GM21717 (cell line): ENCODE results near the gene C6orf62.
A peak's percentile ranks its signal among the peaks of the same experiment; 100 is the strongest.
"Not testable (repeated sequence)": the region's sequence is repeated elsewhere in the genome, so short reads cannot be mapped to it uniquely, and the experiment has no call there.

Experiments
- ATAC-seq: cut with Tn5 transposase; IDR thresholded peaks from one replicate; pipeline ENCODE4 v1.9.1; 2021; ENCODE audit warnings: mild to moderate bottlenecking, moderate library complexity; ENCODE audit not compliant: unreplicated experiment

The C6orf62 gene

DNA sequence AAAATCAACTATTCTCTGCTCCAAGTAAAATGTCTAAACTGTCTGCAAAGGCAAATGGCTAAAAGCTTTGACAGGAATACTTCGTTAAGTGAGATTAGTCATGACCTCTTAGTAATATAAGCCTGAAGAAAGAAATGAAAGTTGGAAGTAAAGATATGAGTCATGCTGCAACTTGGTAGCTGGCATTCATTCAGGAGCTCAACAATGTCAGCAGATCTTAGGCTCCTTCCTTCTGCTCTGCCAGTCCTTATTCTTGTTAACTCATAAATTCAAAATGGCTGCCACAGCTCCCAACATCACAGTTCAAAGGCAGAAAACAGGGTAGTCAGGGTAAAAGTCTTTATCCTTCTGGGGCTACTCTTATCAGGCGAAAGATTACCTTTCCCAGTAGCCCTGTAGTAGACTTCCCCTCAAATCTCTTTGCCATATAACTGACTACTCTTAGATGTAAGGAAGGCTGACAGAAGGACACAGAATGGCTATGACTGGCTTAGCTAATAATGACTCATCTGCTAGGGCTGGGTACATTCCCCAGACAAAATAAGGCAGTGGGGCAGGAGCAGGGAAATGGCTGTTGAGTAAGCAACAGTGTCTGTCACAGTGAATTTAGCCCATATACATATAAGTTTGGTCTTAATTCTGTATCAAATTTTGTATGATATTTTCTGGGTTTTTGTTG, 24.4 kb upstream of the C6orf62 start:
- ATAC-seq: peak; percentile 91

DNA sequence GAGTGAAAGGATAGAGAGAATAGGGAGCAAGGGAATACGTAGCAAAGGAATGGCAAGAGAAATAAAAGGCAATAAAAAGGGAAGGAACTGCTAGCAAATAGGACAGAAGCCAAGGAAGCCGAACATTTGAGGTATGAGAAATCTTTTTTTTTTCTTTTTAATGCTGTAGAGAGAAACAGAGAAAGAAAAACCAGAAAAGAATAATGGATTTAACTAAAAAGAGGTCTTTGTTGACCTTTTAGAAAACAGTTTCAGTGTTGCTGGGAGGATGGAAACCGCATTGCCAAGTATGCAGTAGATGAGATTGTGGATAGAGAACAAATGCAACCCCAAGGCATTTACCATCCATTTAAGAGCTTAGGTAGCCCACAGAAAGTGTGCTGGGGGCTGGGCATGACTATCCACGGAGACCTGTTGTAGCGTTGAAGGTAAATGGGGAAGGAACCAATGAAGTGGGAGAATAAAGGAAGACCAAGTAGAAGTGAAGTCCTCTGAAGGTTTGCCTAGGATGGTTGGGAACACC, 23.3 kb upstream of the C6orf62 start:
- no peak for ATAC-seq

- ATAC-seq: no peak
Measured at GRCh38 chr6:24740861-24741260, 21.9 kb upstream of the C6orf62 start.

GRCh38 chr6:24738741-24739140, 19.8 kb upstream of the C6orf62 start:
- no peak for ATAC-seq

DNA sequence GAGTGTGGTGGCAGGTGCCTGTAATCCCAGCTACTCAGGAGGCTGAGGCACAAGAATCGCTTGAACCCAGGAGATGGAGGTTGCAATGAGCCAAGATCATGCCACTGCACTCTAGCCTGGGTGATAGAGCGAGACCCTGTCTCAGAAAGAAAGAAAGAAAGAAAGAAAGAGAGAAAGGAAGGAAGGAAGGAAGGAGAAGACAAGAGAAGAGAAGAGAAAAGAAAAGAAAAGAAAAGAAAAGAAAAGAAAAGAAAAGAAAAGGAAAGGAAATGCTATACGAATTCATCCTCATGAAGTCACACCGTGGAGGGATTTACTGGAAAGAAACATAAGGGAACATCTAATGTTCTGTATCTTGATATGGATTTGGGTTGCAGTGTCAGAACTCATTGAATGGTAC, 15.8 kb upstream of the C6orf62 start:
- ATAC-seq: not testable (repeated sequence)

DNA sequence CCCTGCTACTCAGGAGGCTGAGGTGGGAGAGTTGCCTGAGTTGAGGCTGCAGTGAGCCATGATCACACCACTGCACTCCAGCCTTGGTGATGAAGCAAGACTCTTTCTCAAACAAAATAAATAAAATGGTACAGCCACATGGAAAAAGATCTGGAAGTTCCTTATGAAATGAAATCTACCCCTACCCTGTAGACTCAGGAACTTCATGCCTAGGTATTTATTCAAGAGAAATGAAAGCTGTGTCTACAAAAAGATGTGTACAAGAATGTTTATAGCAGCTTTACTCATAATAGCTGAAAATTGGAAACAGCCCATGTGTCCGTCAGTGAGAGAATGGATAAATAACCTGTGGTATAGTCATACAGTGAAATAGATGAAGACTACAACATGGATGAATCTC, 15.2 kb upstream of the C6orf62 start:
- ATAC-seq: no peak

GRCh38 chr6:24731456-24732134, 12.6 kb upstream of the C6orf62 start:
- ATAC-seq: not testable (repeated sequence)

DNA sequence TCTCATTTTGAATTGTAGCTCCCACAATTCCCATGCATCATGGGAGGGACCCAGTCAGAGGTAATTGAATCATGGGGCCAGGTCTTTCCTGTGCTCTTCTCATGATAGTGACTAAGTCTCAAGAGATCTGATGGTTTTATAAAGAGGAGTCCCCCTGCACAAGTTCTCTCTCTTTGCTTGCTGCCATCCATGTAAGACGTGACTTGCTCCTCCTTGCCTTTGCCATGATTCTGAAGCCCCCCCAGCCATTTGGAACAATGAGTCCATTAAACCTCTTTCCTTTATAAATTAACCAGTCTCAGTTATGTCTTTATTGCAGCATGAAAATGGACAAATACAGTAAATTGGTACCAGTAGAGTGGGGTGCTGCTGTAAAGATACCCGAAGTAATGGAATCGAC, 11.7 kb upstream of the C6orf62 start:
- ATAC-seq: not testable (repeated sequence)

DNA sequence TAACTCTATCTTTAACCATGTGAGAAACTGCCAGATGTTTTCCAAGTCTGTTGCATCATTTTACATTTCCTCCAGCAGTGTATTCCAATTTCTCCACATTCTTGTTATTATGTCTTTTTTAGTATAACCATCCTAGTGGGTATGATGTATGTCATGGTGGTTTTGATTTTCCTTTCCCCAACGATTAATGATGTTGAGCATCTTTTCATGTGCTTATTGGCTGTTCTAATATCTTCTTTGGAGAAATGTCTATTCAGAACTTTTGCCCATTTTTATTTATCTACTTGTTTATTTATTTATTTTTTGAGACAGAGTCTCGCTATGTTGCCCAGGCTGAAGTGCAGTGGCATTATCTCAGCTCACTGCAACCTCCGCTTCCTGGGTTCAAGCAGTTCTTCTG, 4.3 kb upstream of the C6orf62 start:
- ATAC-seq: no peak

DNA sequence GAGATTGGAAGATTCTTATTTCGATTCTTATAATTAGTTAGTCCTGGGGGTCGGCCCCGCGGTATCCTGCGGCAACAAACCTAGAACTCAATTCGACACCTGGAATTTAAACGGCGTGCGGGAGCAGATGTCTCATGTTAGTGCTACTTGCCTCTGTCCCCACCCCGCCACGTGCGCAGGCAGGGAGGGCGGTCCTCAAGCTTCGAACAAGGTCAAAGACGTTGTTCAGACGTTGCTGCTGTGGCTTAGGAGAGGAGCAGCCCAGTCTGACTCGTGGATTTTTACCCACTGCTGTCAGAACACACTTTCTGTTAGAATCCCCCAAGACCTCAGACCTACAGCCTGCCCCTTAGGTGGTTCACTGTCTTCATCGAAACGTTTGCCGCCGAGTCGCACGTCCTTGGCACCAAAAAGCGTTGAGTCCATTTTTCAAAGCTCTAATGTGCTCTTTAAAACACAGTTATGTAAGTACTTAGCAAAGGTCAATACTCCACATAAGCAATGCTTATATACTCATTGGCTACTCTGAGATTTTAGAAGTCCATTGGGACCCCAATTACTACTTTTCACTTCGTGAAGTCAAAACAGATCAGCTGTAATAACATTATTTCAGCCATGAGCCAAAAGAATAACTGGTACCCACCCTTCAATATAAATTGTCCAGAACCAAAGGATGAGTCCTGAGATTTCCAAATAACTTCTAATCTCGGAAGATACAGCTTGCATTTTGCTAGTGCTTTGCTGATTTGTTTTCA, 2.7 kb upstream of the C6orf62 start:
- peak; percentile 47 for ATAC-seq

DNA sequence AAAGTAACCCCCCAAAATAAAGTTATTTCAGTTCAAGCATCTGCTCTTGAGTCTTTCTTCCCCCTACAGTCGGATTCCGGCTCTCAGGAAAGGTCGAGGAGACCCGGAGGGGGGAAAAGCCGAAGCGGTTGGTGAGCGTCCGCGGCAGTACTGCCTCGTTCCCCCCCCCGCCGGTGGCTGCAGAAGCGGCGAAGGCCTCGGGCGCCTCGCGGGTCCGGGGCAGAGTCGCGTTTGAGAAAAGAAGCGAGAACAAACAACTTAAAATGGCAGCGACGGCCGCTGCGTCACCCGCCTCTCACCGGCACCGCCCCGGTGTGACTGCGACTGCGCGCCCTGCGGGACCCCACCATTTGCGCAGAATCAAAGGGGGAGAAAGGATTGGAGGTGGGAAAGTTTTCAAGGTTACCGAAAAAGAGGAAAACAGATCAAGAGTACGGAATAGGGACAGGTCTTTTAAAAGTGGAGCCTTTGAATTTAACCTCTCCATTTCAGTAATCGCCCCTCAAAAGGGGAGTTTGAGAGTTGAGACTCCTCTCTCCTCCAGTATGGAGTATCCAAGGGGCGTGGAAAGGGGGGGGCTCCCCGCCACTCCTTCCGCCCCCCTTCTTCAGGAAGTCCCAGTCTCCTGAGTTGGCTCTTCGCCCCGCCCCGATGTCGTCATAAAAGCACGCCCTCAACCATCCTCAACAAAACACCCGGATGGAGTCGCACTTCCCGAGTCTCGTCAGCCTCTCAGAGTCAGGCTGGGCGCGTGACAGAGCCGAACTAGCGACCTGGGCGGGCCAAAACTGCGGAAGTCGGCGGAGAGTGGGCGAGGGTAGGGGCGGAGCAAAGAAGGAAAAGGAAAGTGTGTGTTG, 1.9 kb upstream of the C6orf62 start:
- ATAC-seq: peak; percentile 84

DNA sequence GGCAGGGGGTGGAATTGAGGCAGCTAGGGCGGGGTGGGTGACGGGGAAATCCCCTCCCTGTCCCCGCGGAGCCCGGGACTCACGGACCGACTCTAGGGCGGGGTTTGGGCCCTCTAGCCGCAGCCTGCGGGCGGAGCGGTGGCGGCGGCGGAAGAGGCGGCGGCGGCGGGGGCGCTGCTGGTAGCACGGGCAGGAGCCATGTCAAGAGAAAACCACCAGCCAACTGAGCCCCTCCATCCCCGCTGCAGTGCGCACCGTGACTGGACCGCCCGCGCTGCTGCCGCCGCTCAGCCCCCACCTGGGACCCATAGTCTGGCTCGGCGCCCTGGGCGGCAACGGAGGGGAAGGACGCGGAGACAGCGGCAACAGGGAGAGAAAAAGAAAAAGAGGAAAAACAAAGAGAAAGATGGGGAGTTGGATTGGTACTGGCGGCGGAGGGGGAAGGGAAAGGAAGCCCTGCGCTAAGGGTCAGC, 1.2 kb upstream of the C6orf62 start:
- peak; percentile 16 for ATAC-seq

GRCh38 chr6:24718449-24719124, 367 bp downstream of the C6orf62 start:
- ATAC-seq: no peak

- ATAC-seq: not testable (repeated sequence)
Measured at GRCh38 chr6:24716602-24717148, 2.3 kb downstream of the C6orf62 start.

DNA sequence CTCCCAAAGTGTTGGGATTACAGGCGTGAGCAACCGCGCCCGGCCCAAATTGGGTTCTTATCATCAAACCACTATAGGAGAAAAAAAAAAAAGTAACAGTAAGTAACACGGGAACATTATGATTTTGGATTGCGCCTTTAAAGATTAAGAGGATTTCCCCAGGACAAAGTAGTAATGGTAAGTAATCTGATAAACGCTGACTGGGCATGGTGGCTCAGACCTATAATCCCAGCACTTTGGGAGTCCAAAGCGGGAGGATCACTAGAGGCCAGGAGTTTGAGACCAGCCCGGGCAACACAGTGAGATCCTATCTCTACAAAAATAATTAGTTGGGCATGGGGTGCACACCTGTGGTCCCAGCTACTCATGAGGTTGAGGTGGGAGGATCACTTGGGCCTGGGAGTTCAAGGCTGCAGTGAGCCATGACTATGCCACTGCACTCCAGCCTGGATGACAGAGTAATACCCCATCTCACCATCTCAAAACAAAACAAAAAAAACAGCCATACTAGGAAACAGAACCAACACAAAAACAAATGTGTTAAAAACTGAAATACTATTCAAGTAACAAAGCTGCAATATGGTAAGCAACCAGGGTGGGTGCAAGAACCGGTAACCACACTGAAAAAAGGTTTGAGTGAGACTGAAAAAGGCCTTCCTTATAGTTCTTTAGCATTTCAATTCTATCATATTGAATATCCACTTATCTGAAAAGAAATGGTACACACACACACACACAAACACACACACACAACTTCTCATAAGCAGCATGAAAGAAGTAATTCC, 8.2 kb downstream of the C6orf62 start:
- ATAC-seq: no peak

DNA sequence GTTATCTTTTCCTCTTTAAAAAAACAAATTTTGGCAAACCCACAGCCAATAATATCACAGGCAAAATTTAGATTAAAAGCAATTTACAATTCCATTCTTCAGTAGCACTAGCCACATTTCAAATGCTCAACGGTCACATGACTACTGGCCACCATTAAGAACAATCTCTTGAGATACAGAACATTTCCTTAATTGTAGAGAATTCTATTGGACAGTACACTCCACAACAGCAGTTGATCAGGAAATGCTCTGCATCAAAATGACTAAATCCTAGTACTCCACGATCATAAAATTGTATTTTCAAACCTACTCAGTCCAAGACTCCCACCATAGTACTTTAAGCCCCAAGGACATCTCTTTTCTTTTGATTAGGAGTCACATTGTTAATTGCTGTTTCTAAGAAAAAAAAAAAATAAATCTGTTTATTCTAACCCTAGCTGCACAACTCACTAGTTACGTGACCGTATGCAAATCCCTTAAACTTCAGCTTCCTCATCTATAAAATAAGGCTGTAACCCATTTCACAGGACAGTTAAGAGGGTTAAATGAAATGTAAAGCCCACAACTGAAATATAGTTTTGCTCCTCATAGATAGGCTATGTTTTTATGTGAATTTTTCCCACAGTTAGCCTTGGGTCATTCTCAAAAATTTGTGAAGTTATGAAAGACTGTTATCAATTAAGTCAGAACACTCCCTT, 9.8 kb downstream of the C6orf62 start:
- no peak for ATAC-seq

GRCh38 chr6:24708612-24709011, 10.3 kb downstream of the C6orf62 start:
- ATAC-seq: no peak

DNA sequence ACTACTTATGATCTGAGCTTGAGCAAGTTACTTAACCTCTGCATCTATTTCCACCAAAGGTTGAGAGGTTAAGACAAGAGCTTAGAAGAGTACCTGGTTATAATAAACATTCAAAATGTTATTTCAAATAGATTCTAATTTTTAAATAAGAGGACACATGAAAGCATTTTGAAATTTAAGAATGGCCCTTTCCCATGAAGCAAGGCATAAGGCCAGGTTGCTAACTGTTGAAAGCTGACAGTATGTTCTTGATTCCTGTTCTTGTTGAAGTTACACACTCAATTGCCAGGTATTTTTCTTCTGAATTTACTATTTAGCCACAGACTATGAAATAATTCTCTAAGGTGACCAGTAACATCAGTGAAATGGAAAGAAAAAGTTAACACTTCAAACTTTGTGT, 14.5 kb downstream of the C6orf62 start:
- no peak for ATAC-seq
